GM12873 (cell line): Measurements from ENCODE around the gene ZNF236.

Source experiments
- CTCF ChIP-seq: IDR thresholded peaks from 2 replicates; pipeline ENCODE4 v1.5.1; 2012; ENCODE audit warnings: low read depth, mild to moderate bottlenecking, moderate library complexity, low read length, control low read depth; ENCODE audit not compliant: insufficient read depth; ENCODE audit errors: missing control alignments

Gene ZNF236

GRCh38 chr18:76822506-76823160 is at the start of gene ZNF236:
Gene ZNF236 (plus strand): TSS chr18:76822557. CDS start chr18:76822608, 51 bp downstream.
- no peak for TF ChIP-seq CTCF

GRCh38 chr18:76772665-76773064 is 49.7 kb upstream of the ZNF236 start:
- TF ChIP-seq CTCF: no peak

GRCh38 chr18:76783786-76784484 is 38.4 kb upstream of the ZNF236 start:
- no peak for TF ChIP-seq CTCF

- TF ChIP-seq CTCF: no peak
Measured at GRCh38 chr18:76785872-76786271, 36.5 kb upstream of the ZNF236 start.

- no peak for TF ChIP-seq CTCF
Measured at GRCh38 chr18:76788571-76789317, 33.6 kb upstream of the ZNF236 start.

GRCh38 chr18:76791106-76791505 is 31.3 kb upstream of the ZNF236 start:
- TF ChIP-seq CTCF: no peak

- TF ChIP-seq CTCF: no peak
Measured at GRCh38 chr18:76791642-76792041, 30.7 kb upstream of the ZNF236 start.
